ENCODE data around the gene LAMTOR4. TPM values are rescaled to one million over a fixed set of nuclear protein-coding genes. Genes with fewer than 3 reads are reported as not detected.

The LAMTOR4 gene
- total and polyA plus RNA-seq, 2 donors (not counting 1 experiment from before 2014, with no cell fraction given), result 214 to 448 TPM

GRCh38 chr7:100132126-100132525 is 16.6 kb upstream of the LAMTOR4 start:
- H3K9me3 Mint-ChIP-seq (ENCODE audit: insufficient read depth), result no peaks in the 10 kb centered on the region
- Histone ChIP-seq H2AFZ (ENCODE audit: insufficient read depth, low read depth, low read length, poor library complexity, severe bottlenecking) (no peak overlapping the region), H3K79me2 (ENCODE audit: control insufficient read depth, insufficient read depth, low read length) (no peaks in the 10 kb centered on the region), H3K36me3 (replicated peaks in 1 of 2; ENCODE audit: control extremely low read depth in 1 of 2, control insufficient read depth in 1 of 2, extremely low read depth in 1 of 2, insufficient read depth in 2 of 2, low read length in 1 of 2) (no peaks in the 10 kb centered on the region), H3K4me3 (ENCODE audit: control extremely low read depth in 1 of 5, extremely low read depth in 1 of 5, insufficient read depth in 1 of 5, low read depth in 2 of 5, low read length in 4 of 5) (no peak overlapping the region), H3K4me1 (ENCODE audit: control insufficient read depth in 2 of 2, insufficient read depth in 2 of 2, low read length in 2 of 2) (peaks cover 11 to 19% of the 10 kb centered on the region in 2 donors), H3K9ac (ENCODE audit: low read length) (no peak overlapping the region), H3K27ac (ENCODE audit: low read length in 2 of 2) (no peak overlapping the region), H3K27me3 (replicated peaks in 1 of 4; ENCODE audit: control extremely low read depth in 1 of 4, control insufficient read depth in 3 of 4, insufficient read depth in 4 of 4, low read length in 3 of 4) (no peaks in the 10 kb centered on the region), H4K20me1 (ENCODE audit: control insufficient read depth, insufficient read depth, low read length, poor library complexity, severe bottlenecking) (no peaks in the 10 kb centered on the region), H3K4me2 (replicated peaks; ENCODE audit: low read depth, low read length, poor library complexity, severe bottlenecking) (no peak overlapping the region), H3K9me3 (ENCODE audit: control extremely low read depth in 1 of 3, control insufficient read depth in 2 of 3, insufficient read depth in 1 of 3, low read length in 2 of 3) (no peaks in the 10 kb centered on the region)
- intact Hi-C loops (cut with micrococcal nuclease), result loop anchor here (1.0 kb wide), 3 partner anchors 85 to 318 kb away; no protein-coding TSS in a partner anchor
- DNase-seq (peak; percentile 21), ATAC-seq (ENCODE audit: low read depth) (no peak)
- POLR2A ChIA-PET, result interaction anchor here (0.6 to 1.5 kb wide), 4 partner anchors 17 to 297 kb away, joined by 3 to 11 read pairs (median 6); partner anchors contain the start of genes LAMTOR4, MEPCE, PVRIG and ZCWPW1
- H3K4me1 Mint-ChIP-seq, result peaks cover 14% of the 10 kb centered on the region
- H3K27me3 Mint-ChIP-seq, result no peaks in the 10 kb centered on the region
- H3K4me3 Mint-ChIP-seq, result no peak overlapping the region
- CTCF ChIA-PET, result interaction anchor here (0.7 to 6.6 kb wide), 49 partner anchors 8 to 574 kb away, joined by 3 to 66 read pairs (median 5); partner anchors contain the start of genes AP4M1, CNPY4, FBXO24 and GAL3ST4
- H3K27ac Mint-ChIP-seq, result no peak overlapping the region
- TF ChIP-seq CTCF (IDR thresholded peaks at IDR 0.05) (no peak), EZH2 (IDR thresholded peaks at IDR 0.05; ENCODE audit: borderline replicate concordance, insufficient read depth, low read depth, low read length, poor library complexity, severe bottlenecking) (no peak)
- 83% methylated on average over 3 of the region's 7 CpGs for WGBS (ENCODE audit: insufficient coverage)

- H3K27ac Mint-ChIP-seq, result peak overlapping the region; percentile 0
- POLR2A ChIA-PET, result interaction anchor here (0.7 to 1.5 kb wide), 4 partner anchors 16 to 297 kb away, joined by 4 to 11 read pairs (median 6); partner anchors contain the start of genes LAMTOR4, MEPCE, PVRIG and ZCWPW1
- no peak overlapping the region for H3K9ac ChIP-seq (ENCODE audit: low read length)
Measured at GRCh38 chr7:100132697-100133151, 16.0 kb upstream of the LAMTOR4 start.

More at GRCh38 chr7:100132697-100133151, 16.0 kb upstream of the LAMTOR4 start:
- peaks cover 12 to 20% of the 10 kb centered on the region in 2 donors for H3K4me1 ChIP-seq (ENCODE audit: control insufficient read depth in 2 of 2, insufficient read depth in 2 of 2, low read length in 2 of 2)
- peak; percentile 80 for ATAC-seq (ENCODE audit: low read depth)
- TF ChIP-seq EZH2 (IDR thresholded peaks at IDR 0.05; ENCODE audit: borderline replicate concordance, insufficient read depth, low read depth, low read length, poor library complexity, severe bottlenecking) (no peak), CTCF (IDR thresholded peaks at IDR 0.05) (peak; percentile 90)
- CTCF ChIA-PET, result interaction anchor here (0.6 to 6.6 kb wide), 57 partner anchors 9 to 1849 kb away, joined by 3 to 66 read pairs (median 4); partner anchors contain the start of genes AP4M1, CNPY4, FBXO24 and GAL3ST4
- no peak overlapping the region for H3K4me3 ChIP-seq (ENCODE audit: control extremely low read depth in 1 of 5, extremely low read depth in 1 of 5, insufficient read depth in 1 of 5, low read depth in 2 of 5, low read length in 4 of 5)
- Mint-ChIP-seq H3K4me1 (peaks cover 15% of the 10 kb centered on the region), H3K9me3 (ENCODE audit: insufficient read depth) (no peaks in the 10 kb centered on the region), H3K4me3 (no peak overlapping the region), H3K27me3 (no peaks in the 10 kb centered on the region)
- H3K36me3 ChIP-seq (replicated peaks in 1 of 2; ENCODE audit: control extremely low read depth in 1 of 2, control insufficient read depth in 1 of 2, extremely low read depth in 1 of 2, insufficient read depth in 2 of 2, low read length in 1 of 2), result no peaks in the 10 kb centered on the region
- WGBS (ENCODE audit: insufficient coverage), result 29% methylated on average over 2 of the region's 3 CpGs
- peak overlapping the region; percentile 23 for H2AFZ ChIP-seq (ENCODE audit: insufficient read depth, low read depth, low read length, poor library complexity, severe bottlenecking)
- no peaks in the 10 kb centered on the region for H3K27me3 ChIP-seq (replicated peaks in 1 of 4; ENCODE audit: control extremely low read depth in 1 of 4, control insufficient read depth in 3 of 4, insufficient read depth in 4 of 4, low read length in 3 of 4)
- peak; percentile 80 for DNase-seq
- intact Hi-C loops (cut with micrococcal nuclease), result loop anchor here (1.0 kb wide), 3 partner anchors 85 to 318 kb away; no protein-coding TSS in a partner anchor
- no peaks in the 10 kb centered on the region for H3K79me2 ChIP-seq (ENCODE audit: control insufficient read depth, insufficient read depth, low read length)
- H4K20me1 ChIP-seq (ENCODE audit: control insufficient read depth, insufficient read depth, low read length, poor library complexity, severe bottlenecking), result no peaks in the 10 kb centered on the region
- H3K4me2 ChIP-seq (replicated peaks; ENCODE audit: low read depth, low read length, poor library complexity, severe bottlenecking), result no peak overlapping the region
- H3K27ac ChIP-seq (ENCODE audit: low read length in 2 of 2), result no peak overlapping the region
- H3K9me3 ChIP-seq (ENCODE audit: control extremely low read depth in 1 of 3, control insufficient read depth in 2 of 3, insufficient read depth in 1 of 3, low read length in 2 of 3), result no peaks in the 10 kb centered on the region
